Naive B cell (primary cell): ENCODE results near the gene COL23A1. TPM values are rescaled to one million over a fixed set of nuclear protein-coding genes. Genes with fewer than 3 reads are reported as not detected.
"Not testable (repeated sequence)": the region's sequence is repeated elsewhere in the genome, so short reads cannot be mapped to it uniquely, and the experiment has no call there.

Experiments used
- ATAC-seq, 2 donors: fragments of 150-1000 bp; cut with Tn5 transposase; 2 replicates each; pipeline ENCODE4 v1.10.0; 2021; ENCODE audit warnings: low read depth in 2 of 2, mild to moderate bottlenecking in 2 of 2, moderate library complexity in 2 of 2
- DNase-seq: peaks from one replicate; pipeline ENCODE4 v3.0.0; 2022
- H3K27ac Mint-ChIP-seq, 6 donors: one replicate each; pipeline ENCODE4 v1.8.0; 2020 to 2022; ENCODE audit warnings: mild to moderate bottlenecking in 6 of 6, mixed read lengths in 6 of 6, moderate library complexity in 5 of 6, inconsistent platforms in 2 of 6
- H3K27me3 Mint-ChIP-seq, 3 donors: one replicate each; pipeline ENCODE4 v1.8.0; 2021 to 2022; ENCODE audit warnings: mixed read lengths in 3 of 3, mild to moderate bottlenecking in 1 of 3
- H3K36me3 Mint-ChIP-seq, 2 donors: one replicate each; pipeline ENCODE4 v1.8.0; 2020 to 2022; ENCODE audit warnings: mixed read lengths in 2 of 2, inconsistent platforms in 1 of 2, mild to moderate bottlenecking in 1 of 2
- H3K4me1 Mint-ChIP-seq, 3 donors: one replicate each; pipeline ENCODE4 v1.8.0; 2020 to 2022; ENCODE audit warnings: mixed read lengths in 3 of 3, inconsistent platforms in 1 of 3, mild to moderate bottlenecking in 1 of 3, moderate library complexity in 1 of 3
- H3K4me3 Mint-ChIP-seq, 8 donors: one replicate each; pipeline ENCODE4 v1.8.0; 2020 to 2022; ENCODE audit warnings: mild to moderate bottlenecking in 8 of 8, mixed read lengths in 8 of 8, moderate library complexity in 8 of 8, inconsistent platforms in 2 of 8
- H3K9me3 Mint-ChIP-seq, 7 donors: one replicate each; pipeline ENCODE4 v1.8.0; 2020 to 2022; ENCODE audit warnings: mixed read lengths in 7 of 7, mild to moderate bottlenecking in 5 of 7, inconsistent platforms in 2 of 7, moderate library complexity in 1 of 7
- polyA plus RNA-seq, 6 donors: library from polyadenylated mRNA; unstranded; fragments of 300-500 nt; fragmentation: Illumina TruSeq; gene quantifications; one replicate each; pipeline ENCODE4 v1.2.3, GENCODE V29; 2021; ENCODE audit warnings: low read depth in 6 of 6

COL23A1 gene
- polyA plus RNA-seq, 6 donors from 2014 or later = 0.16 TPM; not detected in 5

DNA sequence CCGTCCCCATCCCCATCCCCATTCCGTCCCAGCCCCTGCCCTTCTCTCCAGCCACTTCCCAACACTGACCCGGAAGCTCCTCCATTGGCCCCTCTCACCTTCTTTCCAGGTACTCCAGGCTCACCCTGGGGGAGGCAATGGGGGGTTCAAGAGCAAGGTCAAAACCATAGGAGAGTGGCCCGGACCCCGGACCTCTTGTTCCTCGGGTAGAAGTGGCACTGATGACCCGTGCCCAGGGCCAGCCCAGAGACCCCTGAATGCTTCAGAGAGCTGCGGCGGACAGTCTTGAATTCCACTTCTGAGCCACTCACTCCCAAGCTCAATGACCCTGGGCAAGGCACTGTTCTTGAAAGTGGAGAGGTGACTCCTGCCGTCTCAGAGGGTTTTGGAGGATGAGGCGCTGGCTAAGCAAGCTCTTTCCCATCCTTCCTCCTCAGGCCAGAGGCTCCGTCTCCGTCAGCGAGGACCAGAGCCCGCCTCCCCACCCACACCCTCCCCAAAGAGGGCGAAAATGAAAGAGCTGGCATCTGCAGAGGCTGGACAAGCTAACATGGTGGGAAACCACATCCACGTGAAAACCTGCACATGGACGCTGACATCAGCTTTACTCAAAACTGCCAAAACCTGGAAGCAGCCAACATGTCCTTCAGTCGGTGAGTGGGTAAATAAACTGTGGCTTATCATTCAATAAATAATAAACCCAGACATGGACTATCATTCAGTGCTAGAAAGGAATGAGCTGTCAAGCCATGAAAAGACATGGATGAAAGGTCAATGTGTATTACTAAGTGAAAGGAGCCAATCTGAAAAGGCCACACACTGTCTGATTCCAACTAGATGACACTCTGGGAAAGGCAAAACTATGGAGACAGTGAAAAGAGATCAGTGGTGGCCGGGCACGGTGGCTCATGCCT lies 330.3 kb downstream of the COL23A1 start:
- ATAC-seq (no peak), DNase-seq (no peak)
- H3K9me3 Mint-ChIP-seq = peaks cover 0 to 9% (median 0%) of the 10 kb centered on the region in 7 donors
- peaks cover 0 to 13% of the 10 kb centered on the region in 2 donors for H3K36me3 Mint-ChIP-seq
- peaks cover 0 to 5% (median 3%) of the 10 kb centered on the region in 3 donors for H3K4me1 Mint-ChIP-seq
- H3K4me3 Mint-ChIP-seq = no peak overlapping the region
- no peaks in the 10 kb centered on the region for H3K27me3 Mint-ChIP-seq
- peak overlapping the region in 1 of 6 donors; percentile 56 for H3K27ac Mint-ChIP-seq

DNA sequence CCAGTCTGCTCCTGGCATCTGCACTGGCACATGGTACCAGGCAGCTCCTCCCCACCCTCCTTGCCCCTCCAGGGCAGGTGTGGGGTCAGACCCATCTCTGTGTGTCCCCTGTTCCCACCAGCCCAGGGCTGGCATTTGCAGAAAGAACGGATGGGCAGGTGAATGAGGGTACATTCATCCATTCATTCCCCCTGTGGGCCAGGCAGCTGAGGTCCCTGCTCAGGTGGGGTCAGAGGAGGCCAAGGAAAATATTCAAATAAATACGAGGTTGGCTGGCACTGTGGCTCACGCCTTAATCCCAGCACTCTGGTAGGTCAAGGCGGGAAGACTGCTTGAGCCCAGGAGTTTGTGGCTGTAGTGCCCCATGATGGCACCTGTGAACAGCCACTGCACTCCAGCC lies 332.5 kb downstream of the COL23A1 start:
- Mint-ChIP-seq H3K4me3 (no peak overlapping the region), H3K36me3 (peaks cover 0 to 4% of the 10 kb centered on the region in 2 donors), H3K9me3 (peaks cover 0 to 2% (median 0%) of the 10 kb centered on the region in 7 donors), H3K4me1 (peaks cover 3 to 15% (median 4%) of the 10 kb centered on the region in 3 donors), H3K27ac (no peak overlapping the region), H3K27me3 (no peaks in the 10 kb centered on the region)
- ATAC-seq (no peak), DNase-seq (no peak)

DNA sequence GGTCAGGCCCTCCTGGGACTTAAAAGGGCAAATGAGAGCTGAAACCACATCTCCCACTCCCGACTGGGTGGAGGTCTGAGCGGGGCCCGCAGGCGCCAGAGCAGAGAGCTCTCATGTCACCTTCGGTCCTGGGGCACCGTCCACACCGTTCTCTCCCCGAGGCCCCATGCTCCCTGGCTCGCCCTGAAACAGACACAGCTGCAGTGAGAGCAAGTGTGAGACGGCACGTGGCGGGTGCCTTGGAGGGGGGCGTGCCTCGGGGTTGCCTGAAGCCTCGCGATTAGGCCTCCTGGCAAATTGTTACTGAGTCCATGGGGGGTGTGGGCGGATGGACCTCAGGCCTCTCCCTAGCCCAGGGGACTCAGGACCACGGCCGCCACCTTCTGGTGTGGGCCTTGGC lies 333.4 kb downstream of the COL23A1 start:
- ATAC-seq (no peak), DNase-seq (no peak)
- Mint-ChIP-seq H3K36me3 (no peaks in the 10 kb centered on the region), H3K9me3 (no peaks in the 10 kb centered on the region), H3K4me1 (peaks cover 6 to 24% (median 12%) of the 10 kb centered on the region in 3 donors), H3K27me3 (no peaks in the 10 kb centered on the region), H3K27ac (peak overlapping the region in 1 of 6 donors; percentile 86), H3K4me3 (no peak overlapping the region)

- Mint-ChIP-seq H3K27ac (peak overlapping the region in 1 of 6 donors; percentile 9), H3K4me1 (peaks cover 12 to 50% (median 28%) of the 10 kb centered on the region in 3 donors)
- H3K36me3 Mint-ChIP-seq, H3K27me3 Mint-ChIP-seq, H3K9me3 Mint-ChIP-seq, ATAC-seq, DNase-seq, H3K4me3 Mint-ChIP-seq: not testable (repeated sequence)
These were observed 336.6 kb downstream of the COL23A1 start for GRCh38 chr5:178253632-178254031.

DNA sequence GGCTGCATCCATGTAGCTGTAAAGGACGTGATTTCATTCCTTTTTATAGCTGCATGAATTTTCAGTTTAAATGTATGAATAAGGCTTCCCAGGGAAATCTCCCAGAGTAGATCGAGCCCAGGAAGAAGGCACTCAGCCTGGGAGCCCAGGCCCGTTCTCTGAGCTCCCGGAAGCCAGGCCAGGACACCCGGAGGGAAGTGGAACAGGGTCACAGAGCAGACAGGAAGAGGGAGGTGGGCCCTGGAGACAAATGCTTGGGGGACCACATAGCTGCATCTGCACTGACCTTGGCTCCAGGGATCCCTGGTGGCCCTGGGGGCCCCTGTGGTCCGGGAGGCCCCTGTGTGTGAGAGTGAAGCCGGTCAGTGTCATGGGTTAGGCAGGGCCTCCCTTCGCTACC lies 337.9 kb downstream of the COL23A1 start:
- Mint-ChIP-seq H3K36me3 (no peaks in the 10 kb centered on the region), H3K4me3 (peak overlapping the region in 3 of 8 donors; percentile 40 to 62 (median 42)), H3K27me3 (no peaks in the 10 kb centered on the region), H3K9me3 (no peaks in the 10 kb centered on the region), H3K27ac (peak overlapping the region in 1 of 6 donors; percentile 22), H3K4me1 (peaks cover 12 to 56% (median 28%) of the 10 kb centered on the region in 3 donors)
- DNase-seq (no peak), ATAC-seq (no peak)

DNA sequence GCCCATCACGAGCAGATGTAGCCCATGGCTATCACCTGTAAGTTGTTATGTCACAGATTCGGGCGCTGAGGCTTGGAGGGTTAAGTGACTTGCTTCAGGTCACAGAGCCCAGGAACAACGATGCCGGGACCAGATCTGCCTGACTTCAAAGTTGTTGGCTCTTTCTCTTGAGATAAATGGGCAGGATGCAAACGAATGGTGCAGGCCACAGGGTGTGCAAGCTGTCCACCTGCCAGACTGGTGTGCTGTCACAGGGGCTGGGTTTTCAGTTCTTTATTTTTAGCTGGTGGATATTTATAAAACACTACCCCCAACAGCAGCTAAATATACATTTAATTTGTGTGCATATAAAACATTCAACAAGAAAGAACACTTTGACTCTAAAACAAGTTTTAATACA lies 339.9 kb downstream of the COL23A1 start:
- H3K36me3 Mint-ChIP-seq = no peaks in the 10 kb centered on the region
- no peaks in the 10 kb centered on the region for H3K27me3 Mint-ChIP-seq
- H3K4me1 Mint-ChIP-seq = peaks cover 12 to 65% (median 36%) of the 10 kb centered on the region in 3 donors
- DNase-seq (no peak), ATAC-seq (no peak)
- H3K9me3 Mint-ChIP-seq = no peaks in the 10 kb centered on the region
- H3K4me3 Mint-ChIP-seq = peak overlapping the region in 5 of 8 donors; percentile 31 to 83 (median 56)
- peak overlapping the region in 1 of 6 donors; percentile 91 for H3K27ac Mint-ChIP-seq

- H3K36me3 Mint-ChIP-seq = no peaks in the 10 kb centered on the region
- ATAC-seq = peak; percentile 37 to 56
- H3K9me3 Mint-ChIP-seq = no peaks in the 10 kb centered on the region
- H3K27me3 Mint-ChIP-seq = no peaks in the 10 kb centered on the region
- DNase-seq = no peak
- peak overlapping the region in 5 of 8 donors; percentile 56 to 85 (median 68) for H3K4me3 Mint-ChIP-seq
- peaks cover 12 to 58% (median 36%) of the 10 kb centered on the region in 3 donors for H3K4me1 Mint-ChIP-seq
- H3K27ac Mint-ChIP-seq = peak overlapping the region in 4 of 6 donors; percentile 55 to 97 (median 92)
These were observed 340.8 kb downstream of the COL23A1 start for GRCh38 chr5:178249191-178249989.

- ATAC-seq (no peak), DNase-seq (no peak)
- Mint-ChIP-seq H3K36me3 (no peaks in the 10 kb centered on the region), H3K4me3 (peak overlapping the region in 3 of 8 donors; percentile 47 to 69 (median 56)), H3K27me3 (no peaks in the 10 kb centered on the region), H3K9me3 (no peaks in the 10 kb centered on the region), H3K4me1 (peaks cover 12 to 56% (median 36%) of the 10 kb centered on the region in 3 donors), H3K27ac (peak overlapping the region in 1 of 6 donors; percentile 33)
These were observed 341.4 kb downstream of the COL23A1 start for GRCh38 chr5:178248750-178249149.

DNA sequence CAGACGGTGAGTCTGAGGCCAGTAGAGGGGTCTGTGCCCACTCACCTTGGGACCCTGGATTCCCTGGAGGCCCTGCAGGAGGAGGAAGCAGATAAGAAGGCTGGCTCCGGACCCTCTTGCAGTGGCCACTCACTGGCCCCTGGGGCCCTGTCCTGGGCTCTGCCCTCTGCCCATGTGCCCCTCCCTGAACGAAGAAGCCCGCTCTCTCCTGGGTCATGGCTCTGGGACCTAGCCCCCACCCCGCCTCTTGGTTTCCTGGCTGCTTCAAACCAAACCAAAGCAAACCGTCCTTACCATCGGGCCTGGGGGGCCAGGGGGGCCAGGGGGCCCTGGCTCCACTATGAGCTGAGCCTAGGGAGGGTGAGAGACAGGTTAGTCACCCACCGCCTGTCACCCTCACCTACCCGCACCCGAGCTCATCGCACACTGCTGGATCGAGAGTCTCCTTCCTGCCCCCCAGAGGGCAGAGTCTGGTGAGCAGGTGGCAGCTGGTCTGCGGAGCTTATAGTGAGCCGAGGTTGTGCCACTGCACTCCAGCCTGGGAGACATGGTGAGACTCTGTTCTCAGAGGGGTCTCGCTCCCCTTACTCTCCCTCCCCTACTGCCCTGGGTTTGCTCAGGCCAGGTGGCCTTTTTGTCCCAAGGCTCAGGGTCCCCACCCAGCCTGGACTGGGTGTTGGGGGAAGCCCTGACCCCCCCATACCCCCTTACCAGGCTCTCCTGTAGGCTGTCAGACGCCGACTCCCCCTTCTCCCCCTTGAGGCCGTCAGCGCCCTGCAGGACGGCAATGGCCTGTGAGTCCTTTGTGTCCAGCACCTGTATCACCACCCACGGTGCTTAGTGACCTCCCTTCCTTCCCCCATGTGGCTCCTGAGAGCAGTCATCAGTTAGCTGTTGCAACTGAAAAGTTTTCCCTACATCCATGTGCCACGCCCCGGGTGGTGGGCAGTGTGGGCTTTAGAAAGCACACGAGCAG lies 342.4 kb downstream of the COL23A1 start:
- Mint-ChIP-seq H3K4me3 (peak overlapping the region in 2 of 8 donors; percentile 21 to 22), H3K27me3 (no peaks in the 10 kb centered on the region), H3K4me1 (peaks cover 12 to 54% (median 33%) of the 10 kb centered on the region in 3 donors), H3K9me3 (no peaks in the 10 kb centered on the region), H3K36me3 (no peaks in the 10 kb centered on the region), H3K27ac (no peak overlapping the region)
- no peak for ATAC-seq
- DNase-seq = no peak

DNA sequence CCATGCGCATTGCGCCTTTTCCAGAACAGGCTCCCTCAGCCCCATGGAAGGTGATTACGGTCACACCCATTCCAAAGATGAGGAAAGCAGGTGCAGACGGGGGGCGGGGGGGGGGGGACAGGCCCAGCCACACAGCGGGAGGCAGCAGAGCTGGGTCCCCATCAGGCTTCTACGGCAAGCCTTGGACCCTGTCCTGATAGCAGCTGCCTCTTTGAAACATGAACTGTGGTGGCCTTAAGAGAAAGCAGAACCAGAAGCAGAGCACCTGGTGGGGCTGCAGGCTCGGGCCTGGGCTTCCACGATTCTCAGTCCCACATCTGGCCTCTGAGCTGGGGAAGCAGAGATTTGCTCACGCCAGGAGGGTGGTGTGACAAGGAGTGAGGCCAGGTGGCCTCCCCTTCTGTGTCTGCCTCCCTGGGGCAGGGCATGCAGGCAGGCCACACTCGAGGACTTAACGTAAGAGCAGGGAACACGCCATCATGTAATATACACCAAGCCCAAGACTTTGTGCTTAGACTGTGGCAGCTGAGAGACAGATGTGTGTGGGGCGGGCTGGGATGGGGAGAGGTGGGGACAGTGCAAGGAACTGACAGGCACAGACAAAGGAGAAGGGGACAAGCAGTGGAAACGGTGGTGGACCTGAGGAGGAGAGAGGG lies 343.4 kb downstream of the COL23A1 start:
- no peak for DNase-seq
- Mint-ChIP-seq H3K9me3 (no peaks in the 10 kb centered on the region), H3K4me3 (no peak overlapping the region), H3K27ac (peak overlapping the region in 1 of 6 donors; percentile 61), H3K27me3 (no peaks in the 10 kb centered on the region), H3K4me1 (peaks cover 13 to 48% (median 30%) of the 10 kb centered on the region in 3 donors), H3K36me3 (no peaks in the 10 kb centered on the region)
- no peak for ATAC-seq

GRCh38 chr5:178245389-178245788 lies 344.8 kb downstream of the COL23A1 start:
- no peak for ATAC-seq
- no peaks in the 10 kb centered on the region for H3K9me3 Mint-ChIP-seq
- H3K4me1 Mint-ChIP-seq = peaks cover 21 to 48% (median 41%) of the 10 kb centered on the region in 3 donors

DNA sequence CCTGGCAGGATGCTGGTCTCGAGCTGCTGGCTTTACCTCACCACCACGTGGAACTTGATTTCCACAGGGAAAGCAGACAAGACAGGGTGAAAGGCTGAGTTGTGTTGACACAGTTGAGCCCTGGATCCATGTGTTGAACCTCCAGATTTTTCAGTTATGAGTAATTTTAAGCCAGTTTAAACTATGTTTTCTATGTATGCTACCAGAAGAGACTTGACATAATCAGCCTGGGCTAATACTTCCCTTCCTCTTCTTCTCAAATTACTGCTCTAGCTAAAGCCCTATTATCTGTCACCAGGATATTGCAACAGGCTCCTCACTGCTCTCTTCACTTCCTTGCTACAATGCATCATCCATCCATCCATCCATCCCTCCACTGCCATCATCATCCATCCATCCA lies 345.6 kb downstream of the COL23A1 start:
- no peaks in the 10 kb centered on the region for H3K9me3 Mint-ChIP-seq
- H3K4me3 Mint-ChIP-seq = no peak overlapping the region
- peaks cover 21 to 46% (median 41%) of the 10 kb centered on the region in 3 donors for H3K4me1 Mint-ChIP-seq
- H3K27ac Mint-ChIP-seq = no peak overlapping the region
- no peak for DNase-seq
- no peaks in the 10 kb centered on the region for H3K36me3 Mint-ChIP-seq
- no peaks in the 10 kb centered on the region for H3K27me3 Mint-ChIP-seq
- ATAC-seq = no peak

More at GRCh38 chr5:178245389-178245788, 344.8 kb downstream of the COL23A1 start:
- H3K27me3 Mint-ChIP-seq = no peaks in the 10 kb centered on the region
- DNase-seq = no peak
- no peak overlapping the region for H3K4me3 Mint-ChIP-seq
- H3K27ac Mint-ChIP-seq = no peak overlapping the region
- H3K36me3 Mint-ChIP-seq = no peaks in the 10 kb centered on the region
